ENCODE measurements around the gene WIZ.

WIZ gene

GRCh38 chr19:15379083-15379998 lies 70.4 kb downstream of the WIZ start, which contains the start of gene AKAP8:
TSS of gene AKAP8 (minus strand) at chr19:15379787. CDS start at chr19:15379731, 56 bp downstream.
- DNase-seq (ENCODE audit: low spot score) (peak; percentile 96), FAIRE-seq (peak; percentile 86)

- DNase-seq (ENCODE audit: low spot score) (peak; percentile 14), FAIRE-seq (no peak)
Measured at GRCh38 chr19:15378534-15379082, 71.1 kb downstream of the WIZ start.

- DNase-seq (ENCODE audit: low spot score) (no peak), FAIRE-seq (no peak)
Measured at GRCh38 chr19:15374796-15375440, 74.8 kb downstream of the WIZ start.

- no peak for FAIRE-seq
Measured at GRCh38 chr19:15374105-15374651, 75.6 kb downstream of the WIZ start.

GRCh38 chr19:15373644-15374043 lies 76.1 kb downstream of the WIZ start:
- DNase-seq (ENCODE audit: low spot score): no peak

More at GRCh38 chr19:15374105-15374651, 75.6 kb downstream of the WIZ start:
- DNase-seq (ENCODE audit: low spot score): no peak

GRCh38 chr19:15372891-15373301 lies 76.9 kb downstream of the WIZ start:
- FAIRE-seq (no peak), DNase-seq (ENCODE audit: low spot score) (no peak)

More at GRCh38 chr19:15373644-15374043, 76.1 kb downstream of the WIZ start:
- FAIRE-seq: no peak

- FAIRE-seq: no peak
- no peak for DNase-seq (ENCODE audit: low spot score)
Measured at GRCh38 chr19:15372470-15372869, 77.3 kb downstream of the WIZ start.

- FAIRE-seq (no peak), DNase-seq (ENCODE audit: low spot score) (no peak)
Measured at GRCh38 chr19:15371786-15372380, 77.9 kb downstream of the WIZ start.

GRCh38 chr19:15371119-15371518 lies 78.6 kb downstream of the WIZ start:
- FAIRE-seq: no peak
- no peak for DNase-seq (ENCODE audit: low spot score)
